ENCODE results near the gene PHF19.

Gene PHF19

DNA sequence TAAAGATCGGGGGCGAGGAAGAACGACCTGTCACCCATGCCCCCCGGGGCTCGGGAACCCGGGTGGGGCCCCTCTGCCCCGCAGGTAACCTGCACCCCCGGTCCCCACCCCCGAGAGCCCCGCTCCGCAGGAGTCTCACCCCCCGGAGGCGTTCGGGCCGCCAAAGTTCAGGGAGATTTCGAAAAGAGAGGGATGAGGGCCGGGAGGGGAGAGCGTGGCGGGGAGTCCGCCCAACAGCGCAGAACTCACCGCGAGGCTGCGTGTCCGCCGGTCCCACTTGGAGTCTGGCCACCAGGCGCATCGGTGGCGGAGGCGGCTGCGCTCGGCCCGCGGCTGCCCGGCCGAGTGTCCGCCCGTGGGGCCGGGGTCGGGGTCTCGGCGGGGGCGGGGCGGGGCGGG, at the start of gene PHF19:
TSS of gene PHF19 (minus strand) at position 347 of the 399 bp plus-strand sequence. CDS start 2,447 bp downstream, outside the sequence.
- DNase-seq (ENCODE audit: extremely low read depth in 1 of 2, low read depth in 1 of 2) = no peak

DNA sequence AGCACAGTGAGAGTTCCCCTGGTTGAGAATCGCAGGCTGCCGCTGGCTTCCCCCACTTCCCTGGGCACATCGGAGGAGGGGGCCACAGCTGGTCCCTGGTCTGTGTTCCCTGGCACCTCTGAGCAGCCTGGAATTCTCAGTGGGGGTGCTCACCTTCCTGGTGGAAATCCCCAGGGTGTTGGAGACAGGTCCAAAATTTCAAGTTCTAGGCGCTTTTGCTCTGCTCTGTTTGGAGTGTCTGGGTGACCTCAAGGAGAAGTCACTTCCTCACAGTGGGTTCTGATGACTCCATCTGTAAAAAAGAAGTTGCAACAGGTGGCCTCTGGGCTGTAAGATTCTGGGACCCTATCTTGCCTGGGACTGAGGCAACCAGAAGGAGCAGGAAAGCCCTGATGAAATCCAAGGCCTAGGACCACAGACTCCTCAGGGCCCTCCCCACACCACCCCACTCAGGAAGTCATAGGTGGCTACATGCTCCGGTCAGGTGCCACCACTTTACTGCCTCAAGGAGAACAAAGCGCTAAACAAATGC, 49.5 kb upstream of the PHF19 start, which contains the start of gene TRAF1:
TSS of gene TRAF1 (minus strand) at position 400 of the 532 bp plus-strand sequence. CDS start 721 bp downstream, outside the sequence.
- no peak for DNase-seq (ENCODE audit: extremely low read depth in 1 of 2, low read depth in 1 of 2)

GRCh38 chr9:120925535-120926396, 48.8 kb upstream of the PHF19 start:
- DNase-seq (ENCODE audit: extremely low read depth in 1 of 2, low read depth in 1 of 2) = peak; percentile 72 to 92

- no peak for DNase-seq (ENCODE audit: extremely low read depth in 1 of 2, low read depth in 1 of 2)
These were observed 47.9 kb upstream of the PHF19 start for GRCh38 chr9:120924698-120925534.

DNA sequence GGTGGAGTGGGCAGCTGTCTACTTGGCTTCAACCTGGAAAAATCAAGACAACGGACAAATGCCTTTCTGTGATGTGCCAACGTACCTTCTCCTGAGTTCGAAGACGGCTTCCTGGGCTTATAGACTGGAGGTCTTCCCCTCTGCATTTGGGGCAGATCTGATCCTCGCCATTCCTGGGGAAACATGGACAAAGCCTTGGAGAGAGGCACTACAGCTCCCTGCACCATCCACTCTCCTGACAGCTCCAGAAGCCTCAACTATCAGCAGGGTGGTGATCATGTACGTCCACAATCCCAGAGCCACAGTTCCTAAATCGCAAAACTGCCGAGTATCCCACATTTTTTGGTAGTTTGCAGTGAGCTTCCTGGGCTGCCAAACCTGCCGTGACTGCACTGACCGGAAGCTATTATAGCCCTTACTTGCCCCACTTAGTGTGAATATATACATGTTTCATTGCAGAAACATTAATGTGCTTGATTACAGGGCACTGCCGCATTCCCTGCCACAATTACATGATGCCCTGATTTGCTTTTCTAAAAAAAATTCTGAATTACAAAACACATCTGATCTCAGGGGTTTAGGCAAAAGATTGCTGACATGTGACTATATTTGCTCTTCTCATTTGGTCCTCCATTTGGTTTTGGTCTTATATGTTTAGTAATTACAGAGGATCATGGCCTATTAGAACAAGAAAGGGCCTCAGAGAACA, 46.8 kb upstream of the PHF19 start:
- DNase-seq (ENCODE audit: extremely low read depth in 1 of 2, low read depth in 1 of 2) = no peak

DNA sequence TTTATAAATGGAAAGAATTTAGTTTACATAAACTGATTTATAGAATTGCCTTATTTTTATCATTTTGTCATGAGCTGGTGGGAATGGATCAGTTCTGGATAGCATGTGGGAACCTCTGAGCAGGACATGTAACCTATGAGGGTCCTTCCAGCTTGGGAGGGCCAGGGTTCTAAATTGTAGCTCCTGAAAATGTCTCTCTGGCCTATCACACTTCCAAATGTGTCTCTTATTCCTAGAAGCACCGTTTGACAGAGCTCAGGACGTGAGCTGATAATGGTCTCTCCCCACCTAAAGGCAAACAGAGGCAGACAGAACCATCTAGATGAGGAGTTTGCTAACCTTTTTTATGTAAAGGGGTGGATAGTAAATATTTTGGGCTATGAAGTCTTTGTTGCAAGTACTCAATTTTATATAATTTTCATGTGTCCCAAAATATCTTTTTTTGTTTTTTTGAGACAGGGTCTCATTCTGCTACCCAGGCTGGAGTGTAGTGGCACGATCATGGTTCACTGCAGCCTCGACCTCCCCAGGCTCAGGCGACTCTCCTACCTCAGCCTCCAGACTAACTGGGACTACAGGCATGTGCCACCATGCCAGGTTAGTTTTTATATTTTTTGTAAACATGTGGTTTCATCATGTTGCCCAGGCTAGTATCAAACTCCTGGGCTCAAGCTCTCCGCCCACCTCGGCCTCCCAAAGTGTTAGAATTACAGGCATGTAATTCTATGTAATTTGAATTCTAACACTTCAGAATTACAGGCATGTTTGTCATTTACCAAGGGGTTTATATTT, 45.6 kb upstream of the PHF19 start:
- DNase-seq (ENCODE audit: extremely low read depth in 1 of 2, low read depth in 1 of 2) = no peak

GRCh38 chr9:120921661-120922181, 44.7 kb upstream of the PHF19 start:
- DNase-seq (ENCODE audit: extremely low read depth in 1 of 2, low read depth in 1 of 2) = no peak

GRCh38 chr9:120920806-120921178, 43.8 kb upstream of the PHF19 start:
- DNase-seq (ENCODE audit: extremely low read depth in 1 of 2, low read depth in 1 of 2) = peak in 1 of 2 donors; percentile 61

DNA sequence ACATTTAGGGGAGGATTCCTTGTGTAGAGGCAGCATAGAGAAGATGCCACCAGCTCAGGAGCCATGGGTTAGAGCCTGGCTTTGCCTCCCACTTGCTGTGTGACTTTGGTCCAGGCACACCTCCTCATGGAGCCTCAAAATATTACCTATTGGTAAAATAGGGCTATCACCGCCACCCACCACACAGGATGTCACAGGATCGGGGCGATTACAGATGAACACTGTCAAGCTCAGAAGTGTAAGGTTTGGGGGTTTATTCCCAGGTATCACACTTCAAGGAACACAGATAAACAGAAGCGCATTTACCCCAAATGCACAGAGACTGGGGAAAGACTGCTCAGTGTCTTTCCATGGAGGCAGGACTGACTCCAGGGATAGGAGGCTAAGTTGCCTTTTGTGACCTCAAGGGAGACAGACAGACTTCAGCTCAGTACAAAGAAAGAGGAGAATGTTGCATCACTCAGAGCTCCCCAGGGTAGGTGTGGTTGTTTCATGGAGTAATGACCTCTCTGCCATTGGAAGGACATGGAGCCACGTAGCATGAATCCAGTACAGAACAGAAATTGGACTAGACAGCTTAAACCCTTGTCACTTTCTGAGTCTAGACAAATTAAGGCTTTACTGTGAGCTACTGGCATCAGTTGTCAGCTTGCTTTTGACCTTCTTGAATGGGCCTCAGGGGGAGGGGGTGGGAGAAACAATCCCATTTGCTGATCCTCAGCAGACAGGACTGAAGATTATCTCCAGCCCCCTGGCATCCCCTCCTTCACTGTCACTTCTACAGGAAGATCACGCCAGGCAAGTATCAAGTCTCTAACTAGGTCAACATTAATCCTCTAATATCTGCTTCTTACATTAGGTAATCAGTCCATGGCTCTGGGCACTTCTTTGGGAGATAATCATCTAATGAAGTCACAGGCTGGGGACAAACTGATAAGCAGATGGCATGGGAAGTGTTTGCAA, 43.1 kb upstream of the PHF19 start:
- no peak for DNase-seq (ENCODE audit: extremely low read depth in 1 of 2, low read depth in 1 of 2)

- DNase-seq (ENCODE audit: extremely low read depth in 1 of 2, low read depth in 1 of 2) = no peak
These were observed 42.2 kb upstream of the PHF19 start for GRCh38 chr9:120918931-120919842.

DNA sequence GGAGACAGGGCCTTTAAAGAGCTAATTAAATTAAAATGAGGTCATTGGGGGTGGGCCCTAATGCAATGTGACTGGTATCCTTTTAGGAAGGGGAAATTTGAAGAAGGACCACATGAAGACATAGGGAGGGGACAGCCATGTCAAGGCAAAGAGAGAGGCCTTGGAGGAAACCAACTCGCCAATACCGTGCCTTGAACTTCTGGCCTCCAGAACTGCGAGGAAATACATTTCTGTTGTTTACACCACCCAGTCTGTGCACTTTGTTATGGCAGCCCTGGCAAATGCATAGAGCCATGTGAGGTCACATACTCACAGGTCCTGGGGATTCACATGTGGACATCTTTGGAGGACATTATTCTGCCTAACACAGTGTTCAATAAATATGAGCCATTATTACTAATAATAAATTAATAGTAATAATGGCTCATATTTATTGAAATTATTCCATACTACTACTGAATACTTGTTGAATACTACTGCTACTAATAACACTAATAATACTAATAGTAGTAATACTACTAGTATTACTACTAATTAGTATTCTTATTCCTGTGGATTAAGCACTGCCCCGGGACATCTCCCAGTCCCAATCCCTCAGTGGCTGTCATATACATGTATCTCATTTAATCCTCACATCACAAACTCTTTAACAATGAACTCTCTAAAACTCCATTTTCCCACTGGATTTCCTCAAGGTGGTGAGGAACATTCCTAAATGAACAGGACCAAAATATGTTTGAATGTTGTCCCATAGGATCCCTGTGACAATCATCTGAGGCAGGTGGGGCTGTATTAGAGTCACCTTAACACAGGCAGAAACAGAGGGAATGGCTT, 41.2 kb upstream of the PHF19 start:
- DNase-seq (ENCODE audit: extremely low read depth in 1 of 2, low read depth in 1 of 2) = no peak

DNA sequence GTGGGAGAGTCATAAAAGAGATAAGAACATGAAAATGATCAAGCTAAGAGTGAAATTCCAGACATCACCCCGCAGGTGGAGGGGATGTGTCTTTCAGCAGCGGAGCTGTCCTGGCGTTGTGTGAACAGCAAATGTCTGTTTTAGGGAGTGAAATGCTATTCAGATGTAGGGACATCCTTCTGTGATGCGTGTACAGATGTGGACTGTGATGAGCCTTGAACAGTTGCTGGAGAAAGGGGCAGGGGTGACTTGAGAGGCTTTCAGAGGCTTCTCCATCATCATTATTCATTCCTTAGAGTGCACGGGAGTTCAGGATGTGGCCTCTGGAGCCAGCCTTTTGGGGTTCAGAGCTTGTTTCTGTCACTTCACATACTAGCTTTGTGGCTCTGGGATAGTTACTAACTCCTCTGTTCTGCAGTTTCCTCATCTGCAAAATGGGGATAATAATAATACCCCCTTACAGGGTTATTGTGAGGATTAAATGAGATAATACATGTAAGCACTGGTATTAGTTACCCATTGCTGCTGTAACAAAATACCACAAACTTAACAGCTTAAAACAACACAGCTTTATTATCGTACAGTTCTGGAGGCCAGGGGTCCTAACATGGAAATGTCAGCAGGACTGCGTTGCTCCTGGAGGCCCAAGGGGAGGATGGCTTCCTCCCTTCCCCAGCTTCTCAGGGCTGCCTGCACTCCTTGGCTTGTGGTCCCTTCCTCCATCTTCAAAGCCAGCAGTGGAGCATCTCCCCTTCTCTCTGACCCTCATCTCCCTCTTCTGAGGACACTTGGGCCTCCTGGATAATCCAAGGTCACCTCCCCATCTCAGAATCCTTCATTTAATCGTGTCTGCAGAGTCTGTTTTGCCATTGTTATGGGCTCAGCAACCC, 40.2 kb upstream of the PHF19 start:
- DNase-seq (ENCODE audit: extremely low read depth in 1 of 2, low read depth in 1 of 2) = no peak

- DNase-seq (ENCODE audit: extremely low read depth in 1 of 2, low read depth in 1 of 2) = no peak
These were observed 39.6 kb upstream of the PHF19 start for GRCh38 chr9:120916588-120916987.

- DNase-seq (ENCODE audit: extremely low read depth in 1 of 2, low read depth in 1 of 2) = no peak
These were observed 39.0 kb upstream of the PHF19 start for GRCh38 chr9:120915854-120916470.

GRCh38 chr9:120914953-120915352, 38.0 kb upstream of the PHF19 start:
- DNase-seq (ENCODE audit: extremely low read depth in 1 of 2, low read depth in 1 of 2) = no peak

Data from stimulated activated CD8-positive, alpha-beta memory T cell treated with anti-CD3 and anti-CD28 coated beads, Interleukin-7, amount 100 ng/mL, for 48 hours (primary cell).